ENCODE measurements around the gene CIROP. TPM values are rescaled to one million over a fixed set of nuclear protein-coding genes. Genes with fewer than 3 reads are reported as not detected.

CIROP gene
- total RNA-seq, 2 donors from 2014 or later = not detected

DNA sequence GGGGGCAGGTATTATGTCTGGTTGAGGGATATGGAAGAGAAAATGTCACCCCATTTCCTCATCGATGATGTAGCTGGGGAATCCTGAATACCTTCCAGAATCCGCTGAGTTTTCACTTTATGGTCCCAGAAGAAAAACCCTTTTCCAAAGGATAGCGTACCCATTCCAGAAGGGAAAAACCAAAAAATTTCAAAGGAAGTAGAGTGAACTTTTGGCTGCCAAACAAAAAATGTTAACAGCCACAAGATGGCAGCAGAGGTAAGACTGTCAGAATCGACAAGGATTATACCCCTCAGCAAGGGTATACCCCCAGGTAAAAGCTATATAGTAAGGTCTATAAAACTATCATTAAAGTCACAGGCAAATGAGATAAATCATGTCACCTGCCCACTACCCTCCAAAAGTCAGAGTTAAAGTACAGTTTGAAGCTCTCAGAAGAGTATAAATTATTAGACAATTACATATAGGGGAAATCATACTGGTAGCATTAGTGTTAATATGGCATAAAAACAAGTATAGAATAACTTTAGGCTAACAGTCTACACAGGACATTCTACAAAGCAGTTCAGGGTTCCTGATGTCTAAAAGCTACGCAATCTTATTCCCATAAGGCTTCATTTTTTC, 27.9 kb downstream of the CIROP start:
- intact Hi-C loops (cut with DNase I) = no loop called here
- DNase-seq (ENCODE audit: low spot score) = no peak

DNA sequence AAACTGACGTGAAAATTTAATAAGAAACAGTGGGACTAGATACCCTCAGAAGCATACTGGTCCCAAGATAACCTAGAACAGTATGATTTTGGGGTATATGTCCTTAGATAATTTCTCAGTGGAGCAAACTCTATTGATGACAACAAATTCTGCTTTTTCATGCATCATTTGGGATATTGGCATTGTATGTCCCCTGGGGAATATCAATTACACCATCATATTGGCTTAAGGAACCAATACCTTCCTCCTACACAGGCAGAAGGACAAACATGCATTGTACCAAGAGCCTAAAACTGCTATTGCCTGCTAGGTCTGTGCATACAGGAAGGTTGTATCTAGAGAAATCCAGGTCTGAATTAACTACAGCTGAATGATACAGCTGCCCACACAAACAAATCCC, 29.9 kb downstream of the CIROP start:
- intact Hi-C loops (cut with DNase I) = no loop called here
- no peak for DNase-seq (ENCODE audit: low spot score)

DNA sequence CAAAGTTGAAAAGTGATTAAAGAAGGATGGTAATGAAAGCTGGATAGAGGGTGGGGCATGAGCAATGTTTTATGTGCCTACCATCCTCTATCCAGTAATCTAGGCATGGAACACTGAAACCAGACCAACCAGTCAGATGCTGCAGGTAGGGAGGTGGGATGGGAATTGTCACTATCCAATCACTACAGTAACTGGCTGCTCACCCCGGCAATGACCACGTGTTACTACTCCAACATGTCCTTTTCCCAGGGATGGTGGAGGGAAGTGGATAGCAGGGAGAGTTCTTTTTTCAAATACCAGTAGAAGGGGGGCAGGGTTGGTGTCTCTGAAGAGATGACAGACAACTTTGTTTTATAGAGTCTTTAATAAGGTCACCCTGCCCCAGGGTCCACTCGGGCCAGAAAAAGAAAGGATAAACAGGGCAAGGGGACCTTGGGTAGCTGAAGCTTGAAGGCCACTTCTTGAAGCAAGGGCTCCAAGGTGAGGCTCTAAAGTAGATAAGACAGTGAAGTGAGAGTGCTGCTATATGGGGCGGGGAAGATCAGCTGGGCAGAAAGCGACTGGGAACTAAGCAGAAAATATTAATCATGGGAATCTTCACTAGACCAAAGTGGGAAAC, 32.8 kb downstream of the CIROP start:
- peak; percentile 56 for DNase-seq (ENCODE audit: low spot score)
- intact Hi-C loops (cut with DNase I) = no loop called here

DNA sequence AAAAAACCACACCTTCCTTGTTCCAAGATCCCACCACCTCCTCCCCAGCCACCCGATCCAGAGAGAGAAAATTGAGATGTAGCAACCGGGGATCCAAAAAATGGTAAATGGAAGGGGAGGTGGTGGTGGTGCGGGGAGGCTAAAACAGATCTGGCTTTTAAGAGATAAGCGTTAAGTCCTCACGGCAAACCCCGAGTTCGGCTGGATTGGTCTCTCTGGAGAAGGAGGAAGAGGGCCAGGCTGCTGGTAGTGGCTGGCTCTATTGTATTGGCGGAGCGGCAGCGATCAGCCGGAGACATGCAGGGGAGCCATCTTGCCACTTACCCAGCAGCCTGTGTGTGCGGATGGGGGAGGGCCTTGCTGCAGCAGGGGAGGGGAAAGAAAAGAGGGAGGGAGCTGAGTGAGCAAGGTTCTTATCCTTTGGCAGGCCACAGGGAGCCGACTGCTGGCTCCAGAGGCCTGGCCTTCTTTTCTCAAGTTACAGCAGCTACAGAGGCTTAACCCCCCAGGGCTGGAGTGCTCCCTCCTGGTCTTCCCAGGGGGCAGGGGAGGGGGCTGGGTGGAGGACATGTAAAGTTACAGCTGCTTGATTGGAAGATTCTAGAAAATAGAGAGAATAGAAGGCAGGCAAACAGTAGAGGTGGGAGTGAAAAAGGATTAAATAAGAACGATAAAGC, 33.4 kb downstream of the CIROP start:
- intact Hi-C loops (cut with DNase I) = no loop called here
- DNase-seq (ENCODE audit: low spot score) = peak; percentile 95

DNA sequence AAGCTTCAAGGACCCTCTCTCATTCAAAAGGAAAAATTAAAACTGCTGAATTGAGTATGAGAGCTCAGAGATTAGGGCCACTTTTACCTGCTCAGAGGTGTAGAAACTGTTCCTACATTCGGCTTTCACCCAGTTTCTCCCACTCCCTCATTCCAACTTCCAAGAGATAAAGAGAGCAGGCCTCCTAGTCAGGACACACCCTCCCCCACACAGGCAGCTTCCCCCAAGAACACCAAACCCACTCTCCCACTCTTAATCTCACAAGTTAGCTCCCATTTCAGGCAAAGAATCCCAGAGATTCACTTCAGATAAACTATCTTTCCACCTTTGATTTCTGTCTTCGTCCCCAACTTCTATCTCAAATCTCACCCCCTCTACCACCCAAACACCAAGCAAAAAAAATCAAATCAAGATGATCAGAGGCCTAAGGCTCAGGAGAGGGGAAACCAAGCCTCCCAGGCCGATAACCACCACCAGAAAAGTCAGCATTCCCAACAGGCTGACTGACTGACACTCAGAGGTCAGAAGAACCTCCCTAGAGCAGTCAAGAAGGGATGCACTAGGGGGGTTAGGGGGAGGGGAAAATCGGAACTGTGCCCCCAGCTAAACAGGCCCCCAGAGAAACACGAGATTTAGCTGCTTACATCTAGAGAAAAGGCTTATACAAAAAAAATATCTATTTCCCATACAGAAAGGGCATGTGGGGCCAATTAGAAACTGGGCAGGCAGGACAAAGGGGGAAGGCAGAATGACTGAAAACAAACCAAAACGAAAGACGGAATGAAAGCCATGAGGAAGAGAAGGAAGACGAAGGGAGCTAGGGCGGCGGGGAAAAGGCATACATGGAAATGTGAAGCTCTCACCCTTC, 34.3 kb downstream of the CIROP start:
- intact Hi-C loops (cut with DNase I) = no loop called here
- peak; percentile 17 for DNase-seq (ENCODE audit: low spot score)

- intact Hi-C loops (cut with DNase I) = loop anchor here in 1 of 2 donors (5.0 kb wide), 1 partner anchor 43 kb away; no protein-coding TSS in a partner anchor
- peak; percentile 56 for DNase-seq (ENCODE audit: low spot score)
Observed at GRCh38 chr14:23069413-23069806, 35.4 kb downstream of the CIROP start.

- intact Hi-C loops (cut with DNase I) = loop anchor here in 1 of 2 donors (5.0 kb wide), 1 partner anchor 43 kb away; no protein-coding TSS in a partner anchor
- DNase-seq (ENCODE audit: low spot score) = peak; percentile 86
Observed at GRCh38 chr14:23068789-23069412, 35.9 kb downstream of the CIROP start.

DNA sequence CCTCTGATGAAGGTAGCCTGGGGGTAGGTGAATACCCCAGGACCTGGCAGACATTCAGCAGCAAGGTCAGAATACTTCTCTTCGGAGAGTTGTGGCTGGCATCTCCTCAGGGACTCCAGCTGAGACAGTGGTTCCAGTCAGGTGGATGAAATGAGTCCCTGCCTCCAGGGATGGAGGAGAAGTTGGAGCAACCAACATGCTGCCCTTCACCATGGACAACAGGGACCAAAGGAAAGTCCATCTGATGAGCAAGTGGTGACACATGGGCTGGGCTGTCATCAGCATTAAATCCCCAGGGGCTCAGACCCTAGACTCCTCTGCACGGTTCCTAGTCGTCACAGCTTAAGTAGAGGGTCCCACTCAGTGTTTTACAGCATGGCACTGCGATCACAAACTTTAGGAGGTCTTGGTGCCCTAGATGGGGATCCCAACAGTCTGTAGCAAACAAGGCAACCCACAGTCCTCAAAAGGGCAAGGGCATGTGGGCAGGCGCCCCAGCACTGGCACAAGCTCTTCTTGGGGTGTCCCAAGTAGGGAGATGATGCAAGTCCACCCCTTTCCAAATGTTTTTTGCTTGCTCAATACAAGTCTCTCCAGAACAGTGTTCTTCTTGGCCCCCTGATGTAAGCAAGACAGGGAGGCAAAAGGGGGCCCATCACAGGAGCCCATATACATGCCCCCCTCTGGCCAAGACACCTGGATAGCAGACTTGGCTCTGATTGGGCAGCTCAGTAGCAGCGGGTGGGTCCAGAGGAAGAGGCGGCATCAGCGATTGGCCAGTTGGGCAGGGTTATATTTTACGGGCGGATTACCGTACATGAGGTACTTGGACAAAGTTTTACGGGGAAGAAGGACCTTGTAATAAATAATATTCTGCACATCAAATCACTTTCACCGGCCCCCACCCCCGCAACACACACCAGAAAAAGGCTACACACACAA, 36.7 kb downstream of the CIROP start:
- intact Hi-C loops (cut with DNase I) = loop anchor here in 1 of 2 donors (5.0 kb wide), 1 partner anchor 44 kb away; no protein-coding TSS in a partner anchor
- peak; percentile 55 for DNase-seq (ENCODE audit: low spot score)

GRCh38 chr14:23066855-23067744, 37.7 kb downstream of the CIROP start:
- intact Hi-C loops (cut with DNase I) = loop anchor here in 1 of 2 donors (5.0 kb wide), 1 partner anchor 45 kb away; no protein-coding TSS in a partner anchor
- peak; percentile 64 for DNase-seq (ENCODE audit: low spot score)

GRCh38 chr14:23066368-23066767, 38.4 kb downstream of the CIROP start:
- DNase-seq (ENCODE audit: low spot score) = peak; percentile 24
- intact Hi-C loops (cut with DNase I) = loop anchor here in 1 of 2 donors (5.0 kb wide), 1 partner anchor 46 kb away; no protein-coding TSS in a partner anchor

- intact Hi-C loops (cut with DNase I) = no loop called here
- no peak for DNase-seq (ENCODE audit: low spot score)
Observed at GRCh38 chr14:23063601-23064000, 41.2 kb downstream of the CIROP start.

GRCh38 chr14:23062002-23062401, 42.8 kb downstream of the CIROP start:
- intact Hi-C loops (cut with DNase I) = no loop called here
- peak; percentile 74 for DNase-seq (ENCODE audit: low spot score)

- intact Hi-C loops (cut with DNase I) = no loop called here
- DNase-seq (ENCODE audit: low spot score) = peak; percentile 56
Observed at GRCh38 chr14:23060536-23061260, 44.1 kb downstream of the CIROP start.

DNA sequence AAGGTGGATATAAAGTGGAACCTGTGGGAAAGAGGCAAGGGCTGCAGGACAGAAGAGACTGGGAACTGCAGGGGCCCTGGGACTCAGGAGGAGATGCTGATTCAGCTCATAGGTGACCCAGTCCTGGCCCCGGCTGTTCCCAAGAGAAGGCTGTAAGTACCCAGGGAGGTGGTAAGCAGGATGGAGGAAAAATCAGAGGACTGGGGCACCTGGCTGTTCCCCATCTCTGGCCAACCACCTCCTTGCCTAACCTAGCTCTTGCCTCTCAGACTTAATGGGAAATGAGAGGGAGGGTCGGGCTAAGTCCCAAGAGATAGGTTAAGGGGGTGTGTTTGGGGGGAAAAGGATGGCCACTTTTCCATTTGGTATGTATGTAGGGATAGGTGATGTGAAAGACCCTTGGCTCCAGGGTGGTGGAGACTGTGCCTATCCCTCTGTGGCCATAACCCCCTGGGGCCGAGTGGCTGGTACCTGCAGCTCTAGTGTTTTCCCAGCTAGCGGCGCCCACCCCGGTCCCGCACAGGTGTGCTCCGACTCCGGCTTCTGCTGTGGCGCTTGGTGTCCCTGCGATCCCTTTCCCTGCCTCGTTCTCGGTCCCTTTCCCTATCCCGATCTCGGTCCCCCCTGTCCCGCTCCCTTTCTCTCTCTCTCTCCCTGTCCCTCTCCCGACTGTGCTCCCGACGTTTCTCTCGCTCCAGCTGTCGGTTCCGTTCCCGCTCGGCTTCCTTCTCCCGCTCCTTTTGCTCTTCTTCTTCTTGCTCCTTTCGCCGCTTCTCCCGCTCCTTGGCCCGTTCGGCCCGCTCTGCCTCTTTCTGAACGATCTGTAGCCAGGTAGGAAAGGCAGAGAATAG, 45.9 kb downstream of the CIROP start:
- peak; percentile 80 for DNase-seq (ENCODE audit: low spot score)
- intact Hi-C loops (cut with DNase I) = loop anchor here in 1 of 2 donors (5.0 kb wide), 1 partner anchor 72 kb away; no protein-coding TSS in a partner anchor

Measured in posterior vena cava (tissue), 2 donors.